CD4-positive, alpha-beta T cell (primary cell): Measurements from ENCODE around the gene STRN3. TPM values are rescaled to one million over a fixed set of nuclear protein-coding genes. Genes with fewer than 3 reads are reported as not detected.

Experiments
- ATAC-seq: fragments of 200-7000 bp; cut with Tn5 transposase; one replicate; pipeline ENCODE4 v1.10.0; 2022; ENCODE audit warnings: mild to moderate bottlenecking; ENCODE audit not compliant: poor library complexity
- CTCF ChIA-PET: fragments of 350-600 bp; sonication (Branson Sonifier 250); formaldehyde crosslinking; loops from one replicate; lab custom pipeline; 2021; ENCODE audit warnings: antibody characterized with exemption, inconsistent platforms; lab: Charles Lee
- POLR2A ChIA-PET: fragments of 350-600 bp; sonication (Branson Sonifier 250); formaldehyde crosslinking; loops from one replicate; lab custom pipeline; 2021; ENCODE audit warnings: antibody characterized with exemption, inconsistent platforms; lab: Charles Lee
- DNase-seq, 14 experiments: peaks; one replicate each; pipeline ENCODE4 v3.0.0-alpha.2; 2013 to 2020; ENCODE audit warnings: mixed read lengths in 2 of 14
- H3K27ac ChIP-seq, 2 donors: one replicate each; pipeline versions ENCODE4 v1.5.1 to v1.7.0; 2013; ENCODE audit warnings: low read length in 2 of 2, low read depth in 1 of 2, mild to moderate bottlenecking in 1 of 2
- H3K27me3 ChIP-seq, 2 experiments: 1 replicate in 1 of 2; 2 replicates in 1 of 2; pipeline versions ENCODE4 v1.6.1 to v1.7.0; 2013; ENCODE audit warnings: low read length in 2 of 2, control low read depth in 1 of 2, mild to moderate bottlenecking in 1 of 2, moderate library complexity in 1 of 2; ENCODE audit not compliant: insufficient read depth in 2 of 2, control insufficient read depth in 1 of 2
- H3K36me3 ChIP-seq: one replicate; pipeline ENCODE4 v1.6.1; 2013; ENCODE audit warnings: low read length, control low read depth; ENCODE audit not compliant: insufficient read depth
- H3K4me1 ChIP-seq: one replicate; pipeline ENCODE4 v1.6.1; 2013; ENCODE audit warnings: low read length, control low read depth; ENCODE audit not compliant: insufficient read depth
- H3K4me3 ChIP-seq: one replicate; pipeline ENCODE4 v1.5.1; 2013; ENCODE audit warnings: mild to moderate bottlenecking, low read length, moderate library complexity
- H3K9me3 ChIP-seq, 2 experiments: 1 replicate in 1 of 2; 2 replicates in 1 of 2; pipeline versions ENCODE4 v1.6.1 to v1.7.0; 2013; ENCODE audit warnings: low read length in 2 of 2, mild to moderate bottlenecking in 2 of 2, control low read depth in 1 of 2, moderate library complexity in 1 of 2; ENCODE audit not compliant: control insufficient read depth in 1 of 2, insufficient read depth in 1 of 2
- H3K27ac Mint-ChIP-seq: one replicate; pipeline ENCODE4 v1.8.0; 2020; ENCODE audit warnings: mixed read lengths
- H3K27me3 Mint-ChIP-seq: one replicate; pipeline ENCODE4 v1.8.0; 2021; ENCODE audit warnings: mixed read lengths
- H3K36me3 Mint-ChIP-seq: one replicate; pipeline ENCODE4 v1.8.0; 2021; ENCODE audit warnings: low read depth, mixed read lengths
- H3K4me1 Mint-ChIP-seq: one replicate; pipeline ENCODE4 v1.8.0; 2021; ENCODE audit warnings: low read depth, mixed read lengths
- H3K4me3 Mint-ChIP-seq: one replicate; pipeline ENCODE4 v1.8.0; 2020; ENCODE audit warnings: mild to moderate bottlenecking, mixed read lengths
- H3K9me3 Mint-ChIP-seq: one replicate; pipeline ENCODE4 v1.8.0; 2020; ENCODE audit warnings: mixed read lengths
- CTCF ChIP-seq: fragments of 200-600 bp; IDR thresholded peaks from one replicate; pipeline ENCODE4 v1.8.0; 2022; ENCODE audit warnings: antibody characterized with exemption, mild to moderate bottlenecking
- intact Hi-C, 2 experiments: fragments of 100-400 bp; cut with DNase I in 1 of 2; cut with micrococcal nuclease in 1 of 2; formaldehyde crosslinking; loops; one replicate each; pipeline versions ENCODE4 v1.15.1 to v1.9.0; 2023 to 2025; cut with DNase I, micrococcal nuclease
- total RNA-seq, 174 experiments: library from RNA in 2 of 174; stranded (reverse) in 2 of 174; gene quantifications; one replicate each; pipeline ENCODE4 v1.2.3 and lab custom pipeline; 2021 to 2026

STRN3 gene
- total RNA-seq, 2 experiments from 2014 or later, result 15.1 to 16.9 TPM

- Histone ChIP-seq H3K36me3 (no peaks in the 10 kb centered on the region), H3K27ac (no peak overlapping the region), H3K4me3 (no peak overlapping the region), H3K9me3 (no peaks in the 10 kb centered on the region), H3K27me3 (no peaks in the 10 kb centered on the region), H3K4me1 (no peaks in the 10 kb centered on the region)
- Mint-ChIP-seq H3K4me1 (no peaks in the 10 kb centered on the region), H3K27me3 (no peaks in the 10 kb centered on the region), H3K27ac (no peak overlapping the region), H3K4me3 (no peak overlapping the region), H3K36me3 (peaks cover 23% of the 10 kb centered on the region), H3K9me3 (no peaks in the 10 kb centered on the region)
- DNase-seq (no peak), ATAC-seq (no peak)
- intact Hi-C loops, result no loop called here
- ChIA-PET POLR2A (interaction anchor here (1.8 kb wide), 1 partner anchor 13 kb away, joined by 9 read pairs; the partner anchor contains the start of genes AP4S1 and STRN3), CTCF (interaction anchor here (0.7 kb wide), 1 partner anchor 174 kb away, joined by 3 read pairs; no protein-coding TSS in a partner anchor)
- TF ChIP-seq CTCF, result no peak
Measured at GRCh38 chr14:31038521-31039166, 12.5 kb upstream of the STRN3 start.

GRCh38 chr14:31037709-31038221 is 11.6 kb upstream of the STRN3 start:
- no peak overlapping the region for H3K27ac ChIP-seq
- Mint-ChIP-seq H3K4me1 (no peaks in the 10 kb centered on the region), H3K4me3 (no peak overlapping the region), H3K36me3 (peaks cover 23% of the 10 kb centered on the region), H3K9me3 (no peaks in the 10 kb centered on the region), H3K27me3 (no peaks in the 10 kb centered on the region), H3K27ac (no peak overlapping the region)
- ATAC-seq, result no peak
- no peaks in the 10 kb centered on the region for H3K36me3 ChIP-seq
- no peaks in the 10 kb centered on the region for H3K4me1 ChIP-seq
- ChIA-PET POLR2A (interaction anchor here (1.8 kb wide), 1 partner anchor 12 kb away, joined by 9 read pairs; the partner anchor contains the start of genes AP4S1 and STRN3), CTCF (no interaction called here)
- no peak overlapping the region for H3K4me3 ChIP-seq
- no peaks in the 10 kb centered on the region for H3K9me3 ChIP-seq
- TF ChIP-seq CTCF, result no peak
- H3K27me3 ChIP-seq, result no peaks in the 10 kb centered on the region
- no peak for DNase-seq
- intact Hi-C loops, result no loop called here

DNA sequence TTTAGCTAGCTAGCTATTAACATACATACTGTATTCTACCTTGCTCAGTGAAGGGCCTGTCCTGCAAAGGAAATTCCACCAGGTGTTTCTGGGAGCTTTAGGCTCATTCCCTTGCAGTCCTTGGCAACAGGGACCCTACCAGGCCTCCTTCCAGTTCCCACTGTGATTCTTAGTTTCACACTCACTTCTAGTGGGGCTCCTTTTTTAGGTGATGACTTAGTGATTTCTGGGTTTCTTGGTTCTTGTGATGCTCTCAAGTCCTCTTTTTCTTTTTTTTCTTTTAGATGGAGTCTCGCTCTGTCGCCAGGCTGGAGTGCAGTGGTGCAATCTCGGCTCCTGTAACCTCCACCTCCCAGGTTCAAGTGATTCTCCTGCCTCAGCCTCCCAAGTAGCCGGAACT is 10.4 kb upstream of the STRN3 start:
- no peaks in the 10 kb centered on the region for H3K27me3 Mint-ChIP-seq
- POLR2A ChIA-PET, result no interaction called here
- H3K27ac Mint-ChIP-seq, result no peak overlapping the region

More for the DNA sequence above, 10.4 kb upstream of the STRN3 start:
- Histone ChIP-seq H3K36me3 (no peaks in the 10 kb centered on the region), H3K27ac (no peak overlapping the region), H3K4me3 (no peak overlapping the region), H3K4me1 (no peaks in the 10 kb centered on the region), H3K9me3 (no peaks in the 10 kb centered on the region), H3K27me3 (no peaks in the 10 kb centered on the region)
- no peak for ATAC-seq
- intact Hi-C loops, result no loop called here
- no peak overlapping the region for H3K4me3 Mint-ChIP-seq
- peaks cover 23% of the 10 kb centered on the region for H3K36me3 Mint-ChIP-seq
- no peak for TF ChIP-seq CTCF
- CTCF ChIA-PET, result no interaction called here
- no peaks in the 10 kb centered on the region for H3K9me3 Mint-ChIP-seq
- no peak for DNase-seq
- H3K4me1 Mint-ChIP-seq, result peaks cover 7% of the 10 kb centered on the region
